Neural cell (in vitro differentiated cells): ENCODE data around the gene PLEKHA1. TPM values are rescaled to one million over a fixed set of nuclear protein-coding genes. Genes with fewer than 3 reads are reported as not detected.

ENCODE experiments used
- H2AFZ ChIP-seq: fragments of 200-600, 300-800 bp; sonication (generic), shearing (Covaris generic); 2 replicates; pipeline ENCODE4 v1.6.0; 2014; ENCODE audit warnings: low read depth, mild to moderate bottlenecking, antibody characterized with exemption, low read length, moderate library complexity
- H3F3A ChIP-seq: fragments of 200-600 bp; shearing (Covaris generic); 2 replicates; pipeline ENCODE4 v1.6.1; 2016; ENCODE audit warnings: mild to moderate bottlenecking, moderate library complexity, mixed read lengths, antibody characterized with exemption, low read length; ENCODE audit not compliant: insufficient read depth, poor library complexity, severe bottlenecking
- H3K27ac ChIP-seq: fragments of 200-600, 300-800 bp; sonication (generic), shearing (Covaris generic); 2 replicates; pipeline ENCODE4 v1.5.1; 2014; ENCODE audit warnings: mild to moderate bottlenecking, low read length, moderate library complexity
- H3K27me3 ChIP-seq: fragments of 300-800, 200-600 bp; sonication (generic), shearing (Covaris generic); 2 replicates; pipeline ENCODE4 v1.6.0; 2014; ENCODE audit warnings: mild to moderate bottlenecking, low read depth, low read length, moderate library complexity; ENCODE audit not compliant: insufficient read depth
- H3K36me3 ChIP-seq: fragments of 300-800, 200-600 bp; sonication (generic), shearing (Covaris generic); 2 replicates; pipeline ENCODE4 v1.5.1; 2014; ENCODE audit warnings: mild to moderate bottlenecking, antibody characterized with exemption, low read length, moderate library complexity; ENCODE audit not compliant: insufficient read depth
- H3K4me2 ChIP-seq: fragments of 300-800, 200-600 bp; sonication (generic), shearing (Covaris generic); 2 replicates; pipeline ENCODE4 v1.6.0; 2014; ENCODE audit warnings: mild to moderate bottlenecking, low read length
- H3K4me3 ChIP-seq: fragments of 300-800, 200-600 bp; sonication (generic), shearing (Covaris generic); 2 replicates; pipeline ENCODE4 v1.5.1; 2014; ENCODE audit warnings: mild to moderate bottlenecking, low read length, moderate library complexity
- H3K79me2 ChIP-seq: fragments of 200-600 bp; shearing (Covaris generic); replicated peaks from 2 replicates; pipeline ENCODE4 v1.6.0; 2014; ENCODE audit warnings: mild to moderate bottlenecking, low read length, moderate library complexity; ENCODE audit not compliant: insufficient read depth
- H3K9ac ChIP-seq: fragments of 300-800, 200-600 bp; sonication (generic), shearing (Covaris generic); 2 replicates; pipeline ENCODE4 v1.6.1; 2016; ENCODE audit warnings: mild to moderate bottlenecking, low read length, mixed read lengths
- H3K9me2 ChIP-seq: fragments of 200-600 bp; shearing (Covaris generic); 2 replicates; pipeline ENCODE4 v1.6.1; 2016; ENCODE audit warnings: mild to moderate bottlenecking, low read length, mixed read lengths; ENCODE audit not compliant: insufficient read depth
- H3K9me3 ChIP-seq: fragments of 200-600, 300-800 bp; sonication (generic), shearing (Covaris generic); 2 replicates; pipeline ENCODE4 v1.6.1; 2016; ENCODE audit warnings: mild to moderate bottlenecking, mixed run types, low read length, moderate library complexity, mixed read lengths
- H4K20me1 ChIP-seq: fragments of 200-600 bp; shearing (Covaris generic); 2 replicates; pipeline ENCODE4 v1.6.1; 2016; ENCODE audit warnings: mild to moderate bottlenecking, mixed run types; ENCODE audit not compliant: insufficient read depth
- CTCF ChIP-seq: fragments of 450-650 bp; IDR thresholded peaks from 2 replicates; pipeline ENCODE4 v1.5.1; 2014; ENCODE audit warnings: antibody characterized with exemption, mild to moderate bottlenecking, moderate library complexity; ENCODE audit not compliant: poor library complexity, severe bottlenecking
- EP300 ChIP-seq: fragments of 450-650 bp; conservative IDR thresholded peaks from 2 replicates; pipeline ENCODE4 v1.6.1; 2014; ENCODE audit warnings: antibody characterized with exemption, mild to moderate bottlenecking, moderate library complexity; ENCODE audit not compliant: poor library complexity, severe bottlenecking
- EZH2 ChIP-seq: fragments of 200-600, 300-800 bp; shearing (Covaris generic), sonication (generic); IDR thresholded peaks from 2 replicates; pipeline ENCODE4 v1.6.1; 2014; ENCODE audit warnings: antibody characterized with exemption, low read length, borderline replicate concordance, mild to moderate bottlenecking; ENCODE audit not compliant: insufficient read depth, poor library complexity, severe bottlenecking
- MXI1 ChIP-seq: fragments of 450-650 bp; conservative IDR thresholded peaks from 2 replicates; pipeline ENCODE4 v1.6.1; 2014; ENCODE audit warnings: antibody characterized with exemption, mild to moderate bottlenecking; ENCODE audit not compliant: poor library complexity, severe bottlenecking
- POLR2AphosphoS5 ChIP-seq: IDR thresholded peaks from 2 replicates; pipeline ENCODE4 v1.6.1; 2012
- RAD21 ChIP-seq: fragments of 450-650 bp; conservative IDR thresholded peaks from 2 replicates; pipeline ENCODE4 v1.6.1; 2014; ENCODE audit warnings: antibody characterized with exemption, mild to moderate bottlenecking, moderate library complexity
- SMC3 ChIP-seq: fragments of 450-650 bp; conservative IDR thresholded peaks from 2 replicates; pipeline ENCODE4 v1.6.1; 2014; ENCODE audit warnings: antibody characterized with exemption, mild to moderate bottlenecking, moderate library complexity; ENCODE audit not compliant: poor library complexity
- TAF1 ChIP-seq: IDR thresholded peaks from 2 replicates; pipeline ENCODE4 v1.6.1; 2012; ENCODE audit warnings: low read depth
- polyA plus RNA-seq: library from polyadenylated mRNA; depleted of rRNA; stranded (reverse); fragments of >200 nt; gene quantifications from 2 replicates; pipeline ENCODE4 v1.2.3, GENCODE V29; 2014
- TF ChIP-seq, protein P1 (sequence below): IDR thresholded peaks from 2 replicates; pipeline ENCODE4 v1.6.1; 2012; ENCODE audit warnings: borderline replicate concordance

Gene PLEKHA1
- polyA plus RNA-seq, 1 donor from 2014 or later = 91.9 TPM

- no peak overlapping the region for H3K9ac ChIP-seq
- peaks cover 33% of the 10 kb centered on the region for H3K27me3 ChIP-seq
- H4K20me1 ChIP-seq = no peaks in the 10 kb centered on the region
- H3K9me3 ChIP-seq = no peaks in the 10 kb centered on the region
- no peak overlapping the region for H2AFZ ChIP-seq
- H3K4me2 ChIP-seq = no peak overlapping the region
- H3K27ac ChIP-seq = no peak overlapping the region
- no peak overlapping the region for H3K4me3 ChIP-seq
- no peaks in the 10 kb centered on the region for H3K79me2 ChIP-seq
- no peaks in the 10 kb centered on the region for H3K9me2 ChIP-seq
- no peaks in the 10 kb centered on the region for H3F3A ChIP-seq
- no peaks in the 10 kb centered on the region for H3K36me3 ChIP-seq
- no peak for TF ChIP-seq CTCF
- TF ChIP-seq, protein P1, sequence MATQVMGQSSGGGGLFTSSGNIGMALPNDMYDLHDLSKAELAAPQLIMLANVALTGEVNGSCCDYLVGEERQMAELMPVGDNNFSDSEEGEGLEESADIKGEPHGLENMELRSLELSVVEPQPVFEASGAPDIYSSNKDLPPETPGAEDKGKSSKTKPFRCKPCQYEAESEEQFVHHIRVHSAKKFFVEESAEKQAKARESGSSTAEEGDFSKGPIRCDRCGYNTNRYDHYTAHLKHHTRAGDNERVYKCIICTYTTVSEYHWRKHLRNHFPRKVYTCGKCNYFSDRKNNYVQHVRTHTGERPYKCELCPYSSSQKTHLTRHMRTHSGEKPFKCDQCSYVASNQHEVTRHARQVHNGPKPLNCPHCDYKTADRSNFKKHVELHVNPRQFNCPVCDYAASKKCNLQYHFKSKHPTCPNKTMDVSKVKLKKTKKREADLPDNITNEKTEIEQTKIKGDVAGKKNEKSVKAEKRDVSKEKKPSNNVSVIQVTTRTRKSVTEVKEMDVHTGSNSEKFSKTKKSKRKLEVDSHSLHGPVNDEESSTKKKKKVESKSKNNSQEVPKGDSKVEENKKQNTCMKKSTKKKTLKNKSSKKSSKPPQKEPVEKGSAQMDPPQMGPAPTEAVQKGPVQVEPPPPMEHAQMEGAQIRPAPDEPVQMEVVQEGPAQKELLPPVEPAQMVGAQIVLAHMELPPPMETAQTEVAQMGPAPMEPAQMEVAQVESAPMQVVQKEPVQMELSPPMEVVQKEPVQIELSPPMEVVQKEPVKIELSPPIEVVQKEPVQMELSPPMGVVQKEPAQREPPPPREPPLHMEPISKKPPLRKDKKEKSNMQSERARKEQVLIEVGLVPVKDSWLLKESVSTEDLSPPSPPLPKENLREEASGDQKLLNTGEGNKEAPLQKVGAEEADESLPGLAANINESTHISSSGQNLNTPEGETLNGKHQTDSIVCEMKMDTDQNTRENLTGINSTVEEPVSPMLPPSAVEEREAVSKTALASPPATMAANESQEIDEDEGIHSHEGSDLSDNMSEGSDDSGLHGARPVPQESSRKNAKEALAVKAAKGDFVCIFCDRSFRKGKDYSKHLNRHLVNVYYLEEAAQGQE = no peak
- TF ChIP-seq POLR2AphosphoS5 = no peak
- no peak for TF ChIP-seq EZH2
- no peak for TF ChIP-seq EP300
- TF ChIP-seq TAF1 = no peak
- no peak for TF ChIP-seq SMC3
- no peak for TF ChIP-seq MXI1
- no peak for TF ChIP-seq RAD21
Observed at GRCh38 chr10:122457934-122458333, 83.4 kb downstream of the PLEKHA1 start.

DNA sequence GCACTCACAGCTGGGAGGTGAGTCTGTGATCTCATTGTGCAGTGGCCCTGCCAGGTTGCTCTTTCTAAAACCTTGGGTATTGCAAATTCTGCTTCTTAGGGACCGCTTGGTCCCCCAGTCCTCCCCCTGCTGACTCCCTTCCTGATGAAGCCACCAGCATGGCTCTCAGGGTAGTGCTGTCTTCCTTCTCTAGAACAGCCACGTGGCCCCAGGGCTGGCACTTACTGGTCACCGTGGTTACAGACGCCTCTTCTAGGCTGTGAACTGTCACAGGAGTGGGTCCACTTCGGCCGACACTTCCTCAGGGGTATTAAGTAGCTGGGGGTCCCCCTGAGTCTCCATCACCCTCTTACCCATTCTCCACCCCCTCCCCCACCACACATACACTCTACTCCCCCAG lies 84.2 kb downstream of the PLEKHA1 start:
- Histone ChIP-seq H2AFZ (no peak overlapping the region), H3K9ac (no peak overlapping the region), H3K9me3 (no peaks in the 10 kb centered on the region), H3K4me2 (no peak overlapping the region), H3K9me2 (no peaks in the 10 kb centered on the region), H3K27ac (no peak overlapping the region), H3K4me3 (no peak overlapping the region), H3K27me3 (peaks cover 41% of the 10 kb centered on the region), H3K79me2 (no peaks in the 10 kb centered on the region), H3F3A (no peaks in the 10 kb centered on the region), H4K20me1 (no peaks in the 10 kb centered on the region), H3K36me3 (no peaks in the 10 kb centered on the region)
- TF ChIP-seq, protein P1 = no peak
- TF ChIP-seq SMC3 (no peak), POLR2AphosphoS5 (no peak), MXI1 (no peak), CTCF (no peak), TAF1 (no peak), RAD21 (no peak), EZH2 (no peak), EP300 (no peak)
